Esophagus muscularis mucosa (tissue), 4 donors: ENCODE measurements around the gene PIGK. TPM values are rescaled to one million over a fixed set of nuclear protein-coding genes. Genes with fewer than 3 reads are reported as not detected.

Experiments
- DNase-seq: peaks from one replicate; pipeline ENCODE4 v3.0.0-alpha.2; 2017; ENCODE audit errors: extremely low spot score
- H3K27ac ChIP-seq, 4 donors: fragments of 200-600 bp; sonication (generic); replicated peaks in 1 of 4; 1 replicate in 3 of 4; 2 replicates in 1 of 4; pipeline ENCODE4 v1.5.1; 2016 to 2019; ENCODE audit warnings: mild to moderate bottlenecking in 1 of 4
- H3K27me3 ChIP-seq, 4 donors: fragments of 200-600 bp; sonication (generic); one replicate each; pipeline versions ENCODE4 v1.5.1 to v1.6.0; 2016 to 2019
- H3K36me3 ChIP-seq, 4 donors: fragments of 200-600 bp; sonication (generic); one replicate each; pipeline ENCODE4 v1.5.1; 2016 to 2019
- H3K4me1 ChIP-seq, 4 donors: fragments of 200-600 bp; sonication (generic); one replicate each; pipeline ENCODE4 v1.5.1; 2016 to 2019
- H3K4me3 ChIP-seq, 4 donors: fragments of 200-600 bp; sonication (generic); 1 replicate in 2 of 4; 2 replicates in 2 of 4; pipeline ENCODE4 v1.5.1; 2016 to 2019; ENCODE audit warnings: mild to moderate bottlenecking in 4 of 4, moderate library complexity in 1 of 4
- H3K9me3 ChIP-seq, 4 donors: fragments of 200-600 bp; sonication (generic); 1 replicate in 3 of 4; 2 replicates in 1 of 4; pipeline ENCODE4 v1.5.1; 2016 to 2019
- EP300 ChIP-seq: sonication (generic); formaldehyde crosslinking; IDR thresholded peaks from one replicate; pipeline ENCODE4 v1.6.1; 2017; ENCODE audit warnings: antibody characterized with exemption
- POLR2A ChIP-seq: fragments of 450-650 bp; IDR thresholded peaks from one replicate; pipeline ENCODE4 v1.6.1; 2017; ENCODE audit warnings: antibody characterized with exemption, moderate library complexity, mild to moderate bottlenecking, low read depth
- POLR2AphosphoS5 ChIP-seq, 2 donors: sonication (generic); formaldehyde crosslinking; IDR thresholded peaks; one replicate each; pipeline ENCODE4 v1.6.1; 2017; ENCODE audit warnings: antibody characterized with exemption in 2 of 2
- WGBS: methylation state at CpG from one replicate; pipeline ENCODE4 v1.1.5; 2018; 5-methylcytosine and 5-hydroxymethylcytosine counted together
- intact Hi-C: fragments of 100-400 bp; cut with DNase I; formaldehyde crosslinking; loops from one replicate; pipeline ENCODE4 v1.15.1; 2023
- total RNA-seq, 4 donors: library from RNA; depleted of rRNA; stranded (reverse); fragments of >200 nt; gene quantifications; one replicate each; pipeline versions ENCODE4 v1.1.0 to v1.2.1, GENCODE V29; 2016
- TF ChIP-seq, protein P1 (sequence below), 3 experiments: fragments of 200-600 bp in 2 of 3; fragments of 450-650 bp in 1 of 3; sonication (generic) in 2 of 3; IDR thresholded peaks; one replicate each; pipeline ENCODE4 v1.5.1; 2017 to 2019; ENCODE audit warnings: antibody characterized with exemption in 3 of 3, mild to moderate bottlenecking in 2 of 3, moderate library complexity in 1 of 3

Gene PIGK
- total RNA-seq, 4 donors from 2014 or later: 13.3 to 18.3 (median 16.3) TPM

DNA sequence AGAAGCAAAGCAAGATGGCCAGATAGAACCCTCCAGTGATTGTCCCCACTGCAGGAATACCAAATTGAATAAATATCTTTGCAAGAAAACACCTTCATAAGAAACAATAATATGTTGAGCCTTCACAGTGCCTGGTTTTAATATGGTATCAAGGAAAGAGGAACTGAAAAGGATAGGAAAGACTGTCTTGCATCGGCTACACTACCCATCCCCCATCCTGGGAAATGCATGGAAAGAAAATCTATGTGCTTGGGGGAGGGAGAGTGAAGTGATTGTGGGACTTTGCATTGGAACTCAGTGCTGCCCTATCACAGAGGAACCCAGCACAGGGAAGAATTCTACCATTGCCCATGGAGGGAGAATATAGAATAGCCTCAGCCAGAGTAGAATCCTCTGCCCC is 34.0 kb upstream of the PIGK start:
- no peak overlapping the region for H3K27ac ChIP-seq
- no peak overlapping the region for H3K4me3 ChIP-seq
- WGBS: 84% methylated on average over 1 of the region's 1 CpG
- TF ChIP-seq, protein P1, sequence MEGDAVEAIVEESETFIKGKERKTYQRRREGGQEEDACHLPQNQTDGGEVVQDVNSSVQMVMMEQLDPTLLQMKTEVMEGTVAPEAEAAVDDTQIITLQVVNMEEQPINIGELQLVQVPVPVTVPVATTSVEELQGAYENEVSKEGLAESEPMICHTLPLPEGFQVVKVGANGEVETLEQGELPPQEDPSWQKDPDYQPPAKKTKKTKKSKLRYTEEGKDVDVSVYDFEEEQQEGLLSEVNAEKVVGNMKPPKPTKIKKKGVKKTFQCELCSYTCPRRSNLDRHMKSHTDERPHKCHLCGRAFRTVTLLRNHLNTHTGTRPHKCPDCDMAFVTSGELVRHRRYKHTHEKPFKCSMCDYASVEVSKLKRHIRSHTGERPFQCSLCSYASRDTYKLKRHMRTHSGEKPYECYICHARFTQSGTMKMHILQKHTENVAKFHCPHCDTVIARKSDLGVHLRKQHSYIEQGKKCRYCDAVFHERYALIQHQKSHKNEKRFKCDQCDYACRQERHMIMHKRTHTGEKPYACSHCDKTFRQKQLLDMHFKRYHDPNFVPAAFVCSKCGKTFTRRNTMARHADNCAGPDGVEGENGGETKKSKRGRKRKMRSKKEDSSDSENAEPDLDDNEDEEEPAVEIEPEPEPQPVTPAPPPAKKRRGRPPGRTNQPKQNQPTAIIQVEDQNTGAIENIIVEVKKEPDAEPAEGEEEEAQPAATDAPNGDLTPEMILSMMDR (IDR thresholded peaks at IDR 0.05): no peak
- TF ChIP-seq POLR2AphosphoS5 (IDR thresholded peaks at IDR 0.05) (no peak), EP300 (no peak), POLR2A (no peak)
- no peak for DNase-seq
- intact Hi-C loops: no loop called here
- no peaks in the 10 kb centered on the region for H3K4me1 ChIP-seq
- no peaks in the 10 kb centered on the region for H3K36me3 ChIP-seq
- peaks cover 0 to 53% (median 17%) of the 10 kb centered on the region in 4 donors for H3K9me3 ChIP-seq
- no peaks in the 10 kb centered on the region for H3K27me3 ChIP-seq

DNA sequence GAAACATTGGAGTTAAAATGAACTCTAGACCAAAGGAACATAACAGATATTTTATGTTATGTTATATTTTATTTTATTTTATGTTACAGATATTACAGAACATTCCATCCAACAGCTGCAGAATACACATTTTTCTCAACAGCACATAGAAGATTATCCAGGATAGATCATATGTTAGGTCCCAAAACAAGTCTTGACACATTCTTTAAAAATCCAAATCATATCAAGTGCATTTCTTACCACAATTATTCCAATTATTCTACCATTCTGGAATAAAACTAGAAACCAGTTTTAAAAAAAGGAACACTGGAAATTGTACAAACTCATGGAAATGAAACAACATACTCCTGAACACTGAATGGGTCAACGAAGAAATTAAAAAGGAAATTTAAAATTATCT is 30.9 kb upstream of the PIGK start:
- TF ChIP-seq EP300 (no peak), POLR2AphosphoS5 (IDR thresholded peaks at IDR 0.05) (no peak), POLR2A (no peak)
- TF ChIP-seq, protein P1 (IDR thresholded peaks at IDR 0.05): no peak
- Histone ChIP-seq H3K9me3 (peaks cover 0 to 42% (median 20%) of the 10 kb centered on the region in 4 donors), H3K27me3 (no peaks in the 10 kb centered on the region), H3K36me3 (no peaks in the 10 kb centered on the region), H3K4me1 (no peaks in the 10 kb centered on the region), H3K27ac (no peak overlapping the region), H3K4me3 (no peak overlapping the region)
- intact Hi-C loops: no loop called here
- 94% methylated on average over 1 of the region's 1 CpG for WGBS
- no peak for DNase-seq

DNA sequence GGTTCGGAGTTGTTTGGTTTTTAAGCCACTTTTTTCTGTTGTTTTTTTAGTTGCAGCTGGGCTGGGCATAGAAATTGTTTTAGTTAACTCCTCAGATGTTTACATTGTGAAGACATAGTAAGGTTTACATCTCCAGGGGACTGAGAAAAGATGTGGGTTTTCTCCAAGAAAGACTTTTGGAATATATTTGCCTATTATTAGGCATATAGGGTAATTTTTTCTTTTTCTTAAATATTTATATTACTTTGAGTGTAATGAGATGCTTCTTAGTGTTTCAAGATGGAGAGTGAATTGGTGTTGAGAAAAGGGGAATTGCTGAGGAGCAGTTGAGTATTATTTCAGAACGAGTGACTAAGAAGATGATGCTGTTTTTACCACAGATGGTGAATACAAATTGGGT is 26.6 kb upstream of the PIGK start:
- 46% methylated on average over 2 of the region's 2 CpGs for WGBS
- DNase-seq: no peak
- Histone ChIP-seq H3K4me3 (no peak overlapping the region), H3K27me3 (no peaks in the 10 kb centered on the region), H3K4me1 (no peaks in the 10 kb centered on the region), H3K27ac (no peak overlapping the region), H3K36me3 (no peaks in the 10 kb centered on the region), H3K9me3 (peaks cover 0 to 12% (median 8%) of the 10 kb centered on the region in 4 donors)
- TF ChIP-seq EP300 (no peak), POLR2AphosphoS5 (IDR thresholded peaks at IDR 0.05) (no peak), POLR2A (no peak)
- TF ChIP-seq, protein P1 (IDR thresholded peaks at IDR 0.05): no peak
- intact Hi-C loops: no loop called here

DNA sequence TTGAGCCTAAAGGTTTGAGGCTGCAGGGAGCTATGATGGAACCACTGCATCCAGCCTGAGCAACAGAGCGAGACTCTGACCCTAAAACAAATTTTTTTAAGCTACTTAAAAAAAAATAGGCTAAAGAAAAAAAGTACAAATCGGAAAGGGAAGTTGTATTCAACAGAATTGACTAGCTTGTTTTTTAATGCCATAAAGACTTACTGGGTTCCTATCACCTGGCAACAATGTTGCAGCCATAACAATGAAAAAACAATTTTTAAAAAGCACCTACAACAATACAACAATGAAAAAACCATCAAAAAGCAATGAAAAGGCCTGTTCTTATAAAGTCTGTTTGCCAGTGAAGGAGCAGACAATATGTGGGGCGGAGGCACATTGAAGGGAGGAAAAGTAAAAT is 20.1 kb upstream of the PIGK start:
- H3K9me3 ChIP-seq: no peaks in the 10 kb centered on the region
- TF ChIP-seq, protein P1 (IDR thresholded peaks at IDR 0.05): no peak
- no peak for TF ChIP-seq POLR2A
- no peak for TF ChIP-seq EP300
- no peak for TF ChIP-seq POLR2AphosphoS5 (IDR thresholded peaks at IDR 0.05)
- H3K27ac ChIP-seq: no peak overlapping the region
- no peaks in the 10 kb centered on the region for H3K4me1 ChIP-seq
- no peaks in the 10 kb centered on the region for H3K27me3 ChIP-seq
- intact Hi-C loops: no loop called here
- no peak overlapping the region for H3K4me3 ChIP-seq
- WGBS: 72% methylated on average over 3 of the region's 3 CpGs
- no peak for DNase-seq
- H3K36me3 ChIP-seq: no peaks in the 10 kb centered on the region

DNA sequence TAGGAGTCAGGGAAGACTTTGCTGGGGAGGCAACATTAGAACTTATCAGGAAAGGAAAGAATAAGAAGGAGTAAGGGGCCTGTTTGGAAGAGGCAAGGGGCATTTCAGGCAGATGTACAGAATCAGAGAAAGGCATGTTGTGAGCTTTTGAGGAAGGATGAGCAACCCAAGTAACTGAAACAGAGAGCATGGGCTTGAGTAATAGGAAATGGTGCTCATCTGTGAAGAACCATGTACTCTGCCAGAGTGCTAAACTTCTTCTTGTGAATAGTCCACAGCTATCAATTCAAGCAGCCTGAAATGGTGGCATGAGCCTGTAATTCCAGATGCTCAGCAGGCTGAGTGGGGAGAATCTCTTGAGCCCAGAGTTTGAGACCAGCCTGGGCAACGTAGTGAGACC is 19.2 kb upstream of the PIGK start:
- H3K27me3 ChIP-seq: no peaks in the 10 kb centered on the region
- H3K9me3 ChIP-seq: no peaks in the 10 kb centered on the region
- no peak overlapping the region for H3K4me3 ChIP-seq
- no peaks in the 10 kb centered on the region for H3K4me1 ChIP-seq
- WGBS: 80% methylated on average over 1 of the region's 1 CpG
- no peak for DNase-seq
- TF ChIP-seq POLR2AphosphoS5 (IDR thresholded peaks at IDR 0.05): no peak
- TF ChIP-seq EP300: no peak
- TF ChIP-seq, protein P1 (IDR thresholded peaks at IDR 0.05): no peak
- intact Hi-C loops: no loop called here
- H3K27ac ChIP-seq: no peak overlapping the region
- no peaks in the 10 kb centered on the region for H3K36me3 ChIP-seq
